ENCODE results near the gene C3orf20.

- TF ChIP-seq CTCF (conservative IDR thresholded peaks at IDR 0.05; ENCODE audit: low read depth, low read length) (no peak), POLR2A (IDR thresholded peaks at IDR 0.05; ENCODE audit: low read depth, low read length) (no peak), RFX5 (IDR thresholded peaks at IDR 0.05; ENCODE audit: low read depth, low read length) (no peak), MXI1 (IDR thresholded peaks at IDR 0.05; ENCODE audit: borderline replicate concordance, low read depth, low read length) (no peak), USF2 (IDR thresholded peaks at IDR 0.05; ENCODE audit: low read depth, low read length) (no peak), CEBPB (IDR thresholded peaks at IDR 0.05; ENCODE audit: low read depth, low read length) (no peak), MAFK (IDR thresholded peaks at IDR 0.05; ENCODE audit: low read depth, low read length) (no peak), BHLHE40 (IDR thresholded peaks at IDR 0.05; ENCODE audit: low read depth, low read length) (no peak), NFE2L2 (IDR thresholded peaks at IDR 0.05; ENCODE audit: low read depth, low read length) (no peak), RAD21 (IDR thresholded peaks at IDR 0.05; ENCODE audit: low read length) (no peak)
These were observed 28.8 kb upstream of the C3orf20 start for GRCh38 chr3:14646131-14646573.
